ENCODE results near the gene PTPMT1. TPM values are rescaled to one million over a fixed set of nuclear protein-coding genes. Genes with fewer than 3 reads are reported as not detected.
"Not testable (repeated sequence)": the region's sequence is repeated elsewhere in the genome, so short reads cannot be mapped to it uniquely, and the experiment has no call there.

Gene PTPMT1
- total RNA-seq, 2 experiments from 2014 or later: 45.7 to 47.9 TPM

DNA sequence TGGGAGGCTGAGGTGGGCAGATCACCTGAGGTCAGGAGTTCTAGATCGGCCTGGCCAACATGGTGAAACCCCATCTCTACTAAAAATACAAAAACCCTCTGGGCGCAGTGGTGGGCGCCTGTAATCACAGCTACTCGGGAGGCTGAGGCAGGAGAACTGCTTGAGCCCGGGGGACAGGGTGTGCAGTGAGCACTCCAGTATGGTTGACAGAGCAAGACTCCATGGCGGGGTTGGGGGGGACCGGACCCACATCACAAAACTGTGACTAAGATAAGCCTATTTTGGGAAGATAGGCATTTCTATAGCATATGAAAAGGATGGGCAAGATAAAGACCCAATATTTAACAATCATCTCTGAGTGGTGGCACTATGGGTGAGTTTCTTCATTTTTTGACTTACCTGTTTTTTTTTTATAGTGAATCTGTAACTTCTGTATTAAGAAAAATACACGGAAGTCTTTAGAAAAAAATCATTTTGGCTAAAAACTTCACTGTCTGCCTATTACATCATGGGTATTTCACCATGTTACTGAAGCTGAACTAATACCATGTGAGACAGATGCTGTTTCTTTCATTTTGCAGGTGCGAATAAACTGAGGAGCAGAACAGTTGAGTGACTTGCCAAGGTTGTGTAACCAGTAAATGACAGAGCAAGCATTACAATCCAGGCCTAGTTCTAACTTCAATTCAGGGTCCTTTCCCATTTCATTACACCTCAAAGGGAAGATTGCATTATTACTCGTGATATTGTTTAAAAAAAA, 14.9 kb upstream of the PTPMT1 start:
- peak overlapping the region; percentile 33 for H3K4me3 Mint-ChIP-seq
- CTCF ChIA-PET: interaction anchor here (3.0 to 3.1 kb wide), 2 partner anchors 10 to 36 kb away, joined by 20 to 29 read pairs; no protein-coding TSS in a partner anchor
- intact Hi-C loops (cut with micrococcal nuclease): loop anchor here (10.0 kb wide), 3 partner anchors 304 to 616 kb away; partner anchors contain the start of genes CSTPP1 and DDB2
- H3K36me3 Mint-ChIP-seq: peaks cover 24% of the 10 kb centered on the region
- POLR2A ChIA-PET: interaction anchor here (2.5 kb wide), 1 partner anchor 10 kb away, joined by 12 read pairs; no protein-coding TSS in a partner anchor
- H3K27me3 Mint-ChIP-seq: no peaks in the 10 kb centered on the region
- DNase-seq: no peak
- H3K27ac Mint-ChIP-seq: peak overlapping the region; percentile 92
- peaks cover 50% of the 10 kb centered on the region for H3K4me1 Mint-ChIP-seq (ENCODE audit: low read depth)
- H3K9me3 Mint-ChIP-seq: no peaks in the 10 kb centered on the region

DNA sequence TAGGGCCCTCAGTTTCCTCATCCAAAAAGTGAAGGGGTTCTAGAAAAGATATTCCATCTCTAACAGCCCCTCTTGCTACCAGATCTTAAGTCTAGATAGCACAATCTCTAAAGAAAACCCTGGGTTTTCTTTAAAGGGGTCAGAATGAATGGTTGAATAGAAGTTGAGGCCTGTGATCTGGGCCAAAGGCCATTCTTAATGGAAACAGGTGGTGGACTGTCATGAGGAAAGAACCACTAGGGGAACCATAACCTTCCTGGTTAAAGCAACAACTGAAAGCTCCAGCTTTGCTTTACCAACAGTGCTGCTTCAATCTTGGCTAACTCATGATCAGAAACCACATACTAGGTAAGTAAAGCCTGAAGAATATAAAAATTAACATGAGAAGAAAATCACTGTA, 14.3 kb upstream of the PTPMT1 start:
- Mint-ChIP-seq H3K4me1 (ENCODE audit: low read depth) (peaks cover 50% of the 10 kb centered on the region), H3K9me3 (no peaks in the 10 kb centered on the region), H3K27me3 (no peaks in the 10 kb centered on the region), H3K4me3 (peak overlapping the region; percentile 95), H3K36me3 (peaks cover 24% of the 10 kb centered on the region), H3K27ac (peak overlapping the region; percentile 92)
- ChIA-PET POLR2A (interaction anchor here (1.4 to 2.5 kb wide), 4 partner anchors 11 to 165 kb away, joined by 3 to 20 read pairs (median 8); partner anchors contain the start of genes AGBL2 and PTPMT1), CTCF (interaction anchor here (1.1 to 3.3 kb wide), 6 partner anchors 11 to 73 kb away, joined by 4 to 29 read pairs (median 12); no protein-coding TSS in a partner anchor)
- intact Hi-C loops (cut with micrococcal nuclease): loop anchor here (10.0 kb wide), 3 partner anchors 304 to 616 kb away; partner anchors contain the start of genes CSTPP1 and DDB2
- no peak for DNase-seq

DNA sequence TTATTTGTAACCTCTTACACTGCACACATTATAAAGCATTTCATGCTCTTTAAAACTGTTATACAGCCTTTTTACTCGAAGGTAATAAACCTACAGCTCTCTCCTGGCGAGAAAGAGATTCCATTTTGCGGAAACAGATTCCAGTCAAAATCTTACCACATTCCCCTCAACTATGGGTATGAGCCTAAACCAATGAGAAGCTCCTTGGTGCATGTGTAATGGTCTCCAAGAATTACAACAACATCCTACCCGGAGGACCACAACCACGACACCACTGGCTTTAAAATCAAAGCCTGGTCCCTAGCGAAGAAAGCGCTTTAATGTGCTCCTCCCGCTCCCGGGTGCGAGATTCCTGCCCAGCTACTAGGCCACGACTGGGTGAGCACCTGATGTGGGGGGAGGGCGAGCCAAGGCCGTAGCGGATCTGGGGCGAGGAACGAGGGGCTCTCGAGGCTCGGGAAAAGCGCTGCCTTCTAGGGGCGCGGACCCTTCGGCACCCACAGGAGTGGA, 13.3 kb upstream of the PTPMT1 start:
- H3K27ac Mint-ChIP-seq: peak overlapping the region; percentile 92
- H3K9me3 Mint-ChIP-seq: no peaks in the 10 kb centered on the region
- peak overlapping the region; percentile 95 for H3K4me3 Mint-ChIP-seq
- peak; percentile 43 for DNase-seq
- ChIA-PET CTCF (interaction anchor here (1.0 to 3.3 kb wide), 7 partner anchors 12 to 142 kb away, joined by 4 to 29 read pairs (median 5); no protein-coding TSS in a partner anchor), POLR2A (interaction anchor here (0.5 to 2.5 kb wide), 10 partner anchors 12 to 164 kb away, joined by 3 to 20 read pairs (median 4); partner anchors contain the start of genes AGBL2 and PTPMT1)
- H3K27me3 Mint-ChIP-seq: no peaks in the 10 kb centered on the region
- intact Hi-C loops (cut with micrococcal nuclease): loop anchor here (1.0 to 10.0 kb wide), 9 partner anchors 12 to 935 kb away; partner anchors contain the start of genes ATG13, CSTPP1, DDB2 and FNBP4
- peaks cover 24% of the 10 kb centered on the region for H3K36me3 Mint-ChIP-seq
- H3K4me1 Mint-ChIP-seq (ENCODE audit: low read depth): peaks cover 43% of the 10 kb centered on the region

DNA sequence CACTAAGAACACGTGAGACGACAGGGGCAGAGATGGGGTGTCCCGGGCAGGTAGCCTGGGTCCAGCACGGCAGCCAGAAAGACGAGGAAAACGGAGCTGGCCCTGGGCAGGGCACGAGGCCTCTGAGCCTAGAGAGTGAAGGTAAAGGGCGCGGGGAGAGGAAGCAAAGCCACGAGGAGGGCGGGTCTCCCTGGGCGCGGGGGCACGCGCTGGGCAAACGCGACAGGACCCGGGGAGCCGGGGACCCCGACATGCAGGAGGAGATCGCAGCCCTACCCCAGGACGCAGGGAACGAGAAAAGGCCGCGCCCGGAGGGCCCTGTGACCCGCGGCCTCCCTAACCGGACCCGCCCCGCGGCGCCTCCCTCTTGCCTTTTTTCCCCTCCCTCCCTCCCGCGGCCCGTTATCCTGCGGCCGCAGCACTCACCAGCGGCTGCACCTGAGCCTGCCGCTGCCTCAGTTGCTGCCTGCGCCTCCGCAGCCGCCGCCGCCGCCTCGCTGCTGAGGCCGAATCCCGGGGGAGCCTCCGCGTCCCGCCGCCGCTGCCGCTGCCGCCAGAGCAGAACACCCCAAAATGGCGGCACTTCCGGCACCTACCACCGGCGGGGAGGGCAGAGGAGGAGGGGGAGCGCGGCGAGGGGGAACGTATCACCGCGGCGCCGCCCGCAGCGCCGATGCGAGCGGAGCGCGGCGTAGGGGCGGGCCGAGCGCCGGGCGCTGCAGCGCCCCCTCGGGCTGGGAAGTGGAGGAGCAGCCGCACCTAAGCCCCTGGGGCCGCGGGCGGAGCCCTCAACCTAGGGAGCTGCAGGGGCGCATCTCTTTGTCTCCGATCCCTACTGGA, 12.6 kb upstream of the PTPMT1 start, which contains the start of gene CELF1:
CELF1 (minus strand) TSS at position 567 of the 840 bp plus-strand sequence. CDS start 53,609 bp downstream, outside the sequence.
- peak within 1 kb of the TSS; percentile 95 for H3K4me3 Mint-ChIP-seq
- no peaks in the 10 kb centered on the region for H3K27me3 Mint-ChIP-seq
- peak; percentile 96 for DNase-seq
- peaks cover 39% of the 10 kb centered on the region for H3K4me1 Mint-ChIP-seq (ENCODE audit: low read depth)
- peaks cover 24% of the 10 kb centered on the region for H3K36me3 Mint-ChIP-seq
- ChIA-PET POLR2A (interaction anchor here (0.7 to 2.5 kb wide), 10 partner anchors 12 to 163 kb away, joined by 3 to 20 read pairs (median 4); partner anchors contain the start of genes AGBL2, KBTBD4, NDUFS3 and PTPMT1), CTCF (interaction anchor here (0.7 to 5.1 kb wide), 15 partner anchors 9 to 143 kb away, joined by 3 to 32 read pairs (median 5); partner anchors contain the start of genes KBTBD4, NDUFS3 and PTPMT1)
- intact Hi-C loops (cut with micrococcal nuclease): loop anchor here (1.0 to 10.0 kb wide), 12 partner anchors 12 to 936 kb away; partner anchors contain the start of genes ATG13, CSTPP1, DDB2 and FNBP4
- H3K27ac Mint-ChIP-seq: peak within 1 kb of the TSS; percentile 92
- no peaks in the 10 kb centered on the region for H3K9me3 Mint-ChIP-seq

DNA sequence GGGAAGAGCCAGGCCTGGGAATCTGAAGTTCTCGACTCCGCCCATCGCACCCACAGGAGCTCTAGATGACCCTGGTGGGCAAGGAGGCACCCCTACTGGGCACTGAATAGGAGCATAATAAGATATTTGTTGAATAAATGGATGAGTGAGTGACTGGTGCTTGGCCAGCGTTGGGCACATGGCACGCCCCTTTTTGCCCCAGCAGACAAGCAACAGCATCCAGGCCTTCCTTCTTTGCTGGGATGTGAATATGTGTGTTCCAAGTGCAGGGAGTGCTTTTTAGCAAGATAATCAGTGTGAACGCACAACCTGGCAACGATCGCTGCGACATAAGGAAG, 12.0 kb upstream of the PTPMT1 start:
- no peak for DNase-seq
- H3K27ac Mint-ChIP-seq: no peak overlapping the region
- ChIA-PET POLR2A (interaction anchor here (0.7 to 2.5 kb wide), 2 partner anchors 12 to 25 kb away, joined by 3 to 20 read pairs; partner anchors contain the start of genes KBTBD4, NDUFS3 and PTPMT1), CTCF (interaction anchor here (0.7 to 5.1 kb wide), 13 partner anchors 9 to 143 kb away, joined by 3 to 32 read pairs (median 5); partner anchors contain the start of genes KBTBD4, NDUFS3 and PTPMT1)
- H3K27me3 Mint-ChIP-seq: no peaks in the 10 kb centered on the region
- H3K9me3 Mint-ChIP-seq: no peaks in the 10 kb centered on the region
- peaks cover 36% of the 10 kb centered on the region for H3K4me1 Mint-ChIP-seq (ENCODE audit: low read depth)
- intact Hi-C loops (cut with micrococcal nuclease): loop anchor here (1.0 to 10.0 kb wide), 9 partner anchors 12 to 937 kb away; partner anchors contain the start of genes ATG13, CSTPP1, DDB2 and FNBP4
- peaks cover 22% of the 10 kb centered on the region for H3K36me3 Mint-ChIP-seq
- peak overlapping the region; percentile 61 for H3K4me3 Mint-ChIP-seq

DNA sequence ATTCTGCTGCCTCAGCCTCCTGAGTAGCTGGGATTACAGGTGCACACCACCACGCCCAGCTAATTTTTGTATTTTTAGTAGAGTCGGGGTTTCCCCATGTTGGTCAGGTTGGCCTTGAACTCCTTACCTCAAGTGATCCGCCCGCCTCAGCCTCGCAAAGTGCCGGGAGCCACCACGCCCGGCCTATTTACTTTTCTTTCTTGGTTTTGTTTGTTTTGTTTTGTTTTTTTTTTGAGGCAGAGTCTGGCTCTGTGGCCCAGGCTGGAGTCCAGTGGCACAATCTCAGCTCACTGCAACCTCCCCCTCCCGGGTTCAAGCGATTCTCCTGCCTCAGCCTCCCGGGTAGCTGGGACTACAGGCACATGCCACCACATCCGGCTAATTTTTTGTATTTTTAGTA, 8.4 kb upstream of the PTPMT1 start:
- not testable (repeated sequence) for H3K27ac Mint-ChIP-seq
- POLR2A ChIA-PET: interaction anchor here (0.6 to 2.8 kb wide), 3 partner anchors 9 to 34 kb away, joined by 3 to 8 read pairs (median 4); partner anchors contain the start of gene PTPMT1

DNA sequence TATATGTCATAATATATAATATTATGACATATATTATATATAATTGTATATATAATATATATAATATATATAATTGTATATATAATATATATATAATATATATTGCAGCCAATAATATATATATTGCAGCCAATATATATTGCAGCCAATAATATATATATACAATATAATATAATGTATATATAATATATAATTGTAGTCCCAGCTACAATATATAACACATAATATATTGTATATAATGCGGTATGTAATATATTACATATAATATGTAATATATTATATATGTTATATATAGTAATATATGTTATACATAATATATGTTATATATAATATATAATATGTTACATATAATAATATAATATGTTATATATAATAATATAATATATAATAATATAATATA, 6.7 kb upstream of the PTPMT1 start:
- peaks cover 13% of the 10 kb centered on the region for H3K4me1 Mint-ChIP-seq (ENCODE audit: low read depth)
- no peaks in the 10 kb centered on the region for H3K9me3 Mint-ChIP-seq
- no peak overlapping the region for H3K27ac Mint-ChIP-seq
- H3K36me3 Mint-ChIP-seq: no peaks in the 10 kb centered on the region
- H3K27me3 Mint-ChIP-seq: no peaks in the 10 kb centered on the region
- DNase-seq: no peak
- H3K4me3 Mint-ChIP-seq: no peak overlapping the region
- CTCF ChIA-PET: no interaction called here
- POLR2A ChIA-PET: no interaction called here
- intact Hi-C loops (cut with micrococcal nuclease): loop anchor here (10.0 kb wide), 3 partner anchors 296 to 624 kb away; partner anchors contain the start of genes CSTPP1 and DDB2

More for the DNA sequence above, 8.4 kb upstream of the PTPMT1 start:
- H3K27me3 Mint-ChIP-seq, H3K36me3 Mint-ChIP-seq, H3K9me3 Mint-ChIP-seq, H3K4me3 Mint-ChIP-seq, DNase-seq: not testable (repeated sequence)
- H3K4me1 Mint-ChIP-seq (ENCODE audit: low read depth): peaks cover 13% of the 10 kb centered on the region
- CTCF ChIA-PET: interaction anchor here (5.1 kb wide), 1 partner anchor 8 kb away, joined by 32 read pairs; the partner anchor contains the start of gene PTPMT1
- intact Hi-C loops (cut with micrococcal nuclease): loop anchor here (10.0 kb wide), 3 partner anchors 298 to 622 kb away; partner anchors contain the start of genes CSTPP1 and DDB2

DNA sequence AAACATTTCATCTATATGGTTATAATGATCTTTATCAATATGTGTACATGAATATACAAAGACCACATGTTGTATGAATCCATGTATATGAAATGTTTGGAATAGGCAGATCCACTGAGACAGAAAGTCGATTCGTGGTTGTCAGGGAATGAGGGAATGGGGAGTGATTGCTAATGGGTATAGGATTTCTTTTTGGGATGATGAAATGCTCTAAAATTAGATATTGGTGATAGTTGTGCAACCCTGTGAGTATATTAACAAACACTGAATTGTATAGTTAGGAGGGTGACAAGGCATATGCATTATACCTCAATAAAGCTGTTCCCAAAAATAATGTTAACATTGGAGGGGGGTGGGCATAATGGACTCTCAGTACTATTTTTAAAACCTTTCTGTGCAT, 5.0 kb upstream of the PTPMT1 start:
- POLR2A ChIA-PET: interaction anchor here (0.5 to 0.6 kb wide), 2 partner anchors 9 to 193 kb away, joined by 3 to 4 read pairs; no protein-coding TSS in a partner anchor

DNA sequence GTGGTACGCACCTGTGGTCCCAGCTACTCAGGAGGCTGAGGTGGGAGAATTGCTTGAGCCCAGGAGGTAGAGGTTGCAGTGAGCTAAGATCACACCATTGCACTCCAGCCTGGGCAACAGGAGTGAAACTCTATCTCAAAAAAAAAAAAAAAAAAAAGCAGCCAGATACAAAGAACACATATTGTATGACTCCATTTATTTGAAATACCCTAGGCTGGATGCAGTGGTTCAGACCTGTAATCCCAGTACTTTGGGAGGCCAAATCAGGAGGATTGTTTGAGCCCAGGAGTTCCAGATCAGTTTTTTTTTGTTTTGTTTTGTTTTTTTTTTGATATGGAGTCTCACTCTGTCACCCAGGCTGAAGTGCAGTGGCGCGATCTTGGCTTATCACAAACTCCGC, 3.0 kb upstream of the PTPMT1 start:
- H3K27me3 Mint-ChIP-seq; H3K27ac Mint-ChIP-seq; H3K36me3 Mint-ChIP-seq; intact Hi-C loops (cut with micrococcal nuclease); POLR2A ChIA-PET; H3K9me3 Mint-ChIP-seq; H3K4me3 Mint-ChIP-seq; DNase-seq: not testable (repeated sequence)
- CTCF ChIA-PET: interaction anchor here (1.4 kb wide), 1 partner anchor 9 kb away, joined by 5 read pairs; the partner anchor contains the start of gene CELF1
- peaks cover 25% of the 10 kb centered on the region for H3K4me1 Mint-ChIP-seq (ENCODE audit: low read depth)

More for the DNA sequence above, 5.0 kb upstream of the PTPMT1 start:
- H3K27me3 Mint-ChIP-seq: no peaks in the 10 kb centered on the region
- intact Hi-C loops (cut with micrococcal nuclease): no loop called here
- CTCF ChIA-PET: no interaction called here
- H3K4me1 Mint-ChIP-seq (ENCODE audit: low read depth): peaks cover 16% of the 10 kb centered on the region
- no peaks in the 10 kb centered on the region for H3K9me3 Mint-ChIP-seq
- no peak for DNase-seq
- H3K4me3 Mint-ChIP-seq: no peak overlapping the region
- no peak overlapping the region for H3K27ac Mint-ChIP-seq
- no peaks in the 10 kb centered on the region for H3K36me3 Mint-ChIP-seq

DNA sequence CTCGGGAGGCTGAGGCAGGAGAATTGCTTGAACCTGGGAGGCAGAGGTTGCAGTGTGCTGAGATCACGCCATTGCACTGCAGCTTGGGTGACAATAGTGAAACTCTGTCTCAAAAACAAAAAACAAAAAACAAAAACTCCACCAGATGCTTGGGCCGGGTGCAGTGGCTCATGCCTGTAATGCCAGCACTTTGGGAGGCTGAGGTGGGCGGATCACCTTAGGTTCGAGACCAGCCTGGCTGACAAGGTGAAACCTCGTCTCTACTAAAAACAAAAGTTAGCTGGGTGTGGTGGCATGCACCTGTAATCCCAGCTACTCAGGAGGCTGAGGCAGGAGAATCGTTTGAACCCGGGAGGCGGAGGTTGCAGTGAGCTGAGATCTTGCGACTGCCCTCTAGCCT, 1.0 kb upstream of the PTPMT1 start:
- ChIA-PET POLR2A (interaction anchor here (0.6 to 3.6 kb wide), 7 partner anchors 8 to 800 kb away, joined by 3 to 33 read pairs (median 3); partner anchors contain the start of genes CELF1, FNBP4, KBTBD4 and NDUFS3), CTCF (interaction anchor here (0.8 to 3.1 kb wide), 5 partner anchors 9 to 190 kb away, joined by 3 to 32 read pairs (median 4); partner anchors contain the start of gene CELF1)
- peak overlapping the region; percentile 29 for H3K4me3 Mint-ChIP-seq
- H3K36me3 Mint-ChIP-seq; intact Hi-C loops (cut with micrococcal nuclease); H3K27me3 Mint-ChIP-seq; H3K27ac Mint-ChIP-seq; H3K9me3 Mint-ChIP-seq; DNase-seq: not testable (repeated sequence)
- peaks cover 29% of the 10 kb centered on the region for H3K4me1 Mint-ChIP-seq (ENCODE audit: low read depth)

All from activated CD4-positive, alpha-beta memory T cell treated with anti-CD3 and anti-CD28 coated beads for 36 hours (primary cell).